Smooth muscle cell (in vitro differentiated cells): ENCODE results near the gene NABP2. TPM values are rescaled to one million over a fixed set of nuclear protein-coding genes. Genes with fewer than 3 reads are reported as not detected.

Experiments
- DNase-seq: peaks from one replicate; lab custom pipeline; 2025; ENCODE audit not compliant: unreplicated experiment; lab: John Stamatoyannopoulos, UW
- H2AFZ ChIP-seq: fragments of 200-600 bp; sonication (generic); 2 replicates; pipeline ENCODE4 v1.6.0; 2016; ENCODE audit warnings: antibody characterized with exemption, low read depth, mild to moderate bottlenecking
- H3F3A ChIP-seq: fragments of 200-600 bp; sonication (generic); 2 replicates; pipeline ENCODE4 v1.6.0; 2017; ENCODE audit warnings: antibody characterized with exemption, low read depth
- H3K27ac ChIP-seq: fragments of 200-600 bp; sonication (generic); 2 replicates; pipeline ENCODE4 v1.5.1; 2016; ENCODE audit warnings: low read depth, mild to moderate bottlenecking
- H3K27me3 ChIP-seq: fragments of 200-600 bp; sonication (generic); 2 replicates; pipeline ENCODE4 v1.6.1; 2016; ENCODE audit warnings: low read depth, mild to moderate bottlenecking
- H3K36me3 ChIP-seq: fragments of 200-600 bp; sonication (generic); 2 replicates; pipeline ENCODE4 v1.5.1; 2016; ENCODE audit warnings: low read depth
- H3K4me1 ChIP-seq: fragments of 200-600 bp; sonication (generic); 2 replicates; pipeline ENCODE4 v1.5.1; 2016; ENCODE audit warnings: low read depth
- H3K4me2 ChIP-seq: fragments of 200-600 bp; sonication (generic); 2 replicates; pipeline ENCODE4 v1.6.0; 2016; ENCODE audit warnings: mild to moderate bottlenecking
- H3K4me3 ChIP-seq: fragments of 200-600 bp; sonication (generic); 2 replicates; pipeline ENCODE4 v1.5.1; 2016; ENCODE audit warnings: mild to moderate bottlenecking
- H3K79me2 ChIP-seq: fragments of 200-600 bp; sonication (generic); 2 replicates; pipeline ENCODE4 v1.6.0; 2016; ENCODE audit warnings: low read depth, mild to moderate bottlenecking
- H3K9ac ChIP-seq: fragments of 200-600 bp; sonication (generic); 2 replicates; pipeline ENCODE4 v1.6.0; 2016; ENCODE audit warnings: low read depth
- H3K9me3 ChIP-seq: fragments of 200-600 bp; sonication (generic); replicated peaks from 2 replicates; pipeline ENCODE4 v1.5.1; 2016; ENCODE audit warnings: low read depth
- H4K20me1 ChIP-seq: fragments of 200-600 bp; sonication (generic); 2 replicates; pipeline ENCODE4 v1.6.0; 2016; ENCODE audit warnings: low read depth
- WGBS: methylation state at CpG from one replicate; pipeline ENCODE4 v1.1.7; 2016; ENCODE audit warnings: low lambda C conversion rate; 5-methylcytosine and 5-hydroxymethylcytosine counted together
- polyA plus RNA-seq: library from polyadenylated mRNA; unstranded; fragments of >200 nt; fragmentation: Nextera tagmentation; extraction: Ambion mirVana; gene quantifications from 2 replicates; pipeline ENCODE4 v1.2.1, GENCODE V29; 2016
- total RNA-seq: library from RNA; depleted of rRNA; stranded (reverse); fragments of >200 nt; gene quantifications from 2 replicates; pipeline ENCODE4 v1.2.3, GENCODE V29; 2014
- TF ChIP-seq, protein P1 (sequence below): fragments of 200-600 bp; sonication (generic); IDR thresholded peaks from 2 replicates; pipeline ENCODE4 v1.5.1; 2017; ENCODE audit warnings: borderline replicate concordance, mild to moderate bottlenecking, antibody characterized with exemption; ENCODE audit not compliant: insufficient read depth, poor library complexity, severe bottlenecking

NABP2 gene
- total and polyA plus RNA-seq, 2 experiments from 2014 or later, result 14.2 to 33.8 TPM

- H3K9ac ChIP-seq, result no peak overlapping the region
- no peak for DNase-seq
- 96% methylated on average over 14 of the region's 14 CpGs for WGBS
- TF ChIP-seq, protein P1, sequence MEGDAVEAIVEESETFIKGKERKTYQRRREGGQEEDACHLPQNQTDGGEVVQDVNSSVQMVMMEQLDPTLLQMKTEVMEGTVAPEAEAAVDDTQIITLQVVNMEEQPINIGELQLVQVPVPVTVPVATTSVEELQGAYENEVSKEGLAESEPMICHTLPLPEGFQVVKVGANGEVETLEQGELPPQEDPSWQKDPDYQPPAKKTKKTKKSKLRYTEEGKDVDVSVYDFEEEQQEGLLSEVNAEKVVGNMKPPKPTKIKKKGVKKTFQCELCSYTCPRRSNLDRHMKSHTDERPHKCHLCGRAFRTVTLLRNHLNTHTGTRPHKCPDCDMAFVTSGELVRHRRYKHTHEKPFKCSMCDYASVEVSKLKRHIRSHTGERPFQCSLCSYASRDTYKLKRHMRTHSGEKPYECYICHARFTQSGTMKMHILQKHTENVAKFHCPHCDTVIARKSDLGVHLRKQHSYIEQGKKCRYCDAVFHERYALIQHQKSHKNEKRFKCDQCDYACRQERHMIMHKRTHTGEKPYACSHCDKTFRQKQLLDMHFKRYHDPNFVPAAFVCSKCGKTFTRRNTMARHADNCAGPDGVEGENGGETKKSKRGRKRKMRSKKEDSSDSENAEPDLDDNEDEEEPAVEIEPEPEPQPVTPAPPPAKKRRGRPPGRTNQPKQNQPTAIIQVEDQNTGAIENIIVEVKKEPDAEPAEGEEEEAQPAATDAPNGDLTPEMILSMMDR, result no peak
- peaks cover 6% of the 10 kb centered on the region for H3K36me3 ChIP-seq
- H2AFZ ChIP-seq, result no peak overlapping the region
- H3F3A ChIP-seq, result no peaks in the 10 kb centered on the region
- H3K4me3 ChIP-seq, result no peak overlapping the region
- H3K4me1 ChIP-seq, result no peaks in the 10 kb centered on the region
- H3K27me3 ChIP-seq, result no peaks in the 10 kb centered on the region
- no peak overlapping the region for H3K27ac ChIP-seq
- no peak overlapping the region for H3K4me2 ChIP-seq
- H4K20me1 ChIP-seq, result peaks cover 64% of the 10 kb centered on the region
- H3K9me3 ChIP-seq, result no peaks in the 10 kb centered on the region
- no peaks in the 10 kb centered on the region for H3K79me2 ChIP-seq
Observed at GRCh38 chr12:56244494-56244893, 20.4 kb downstream of the NABP2 start.

- Histone ChIP-seq H3K9me3 (no peaks in the 10 kb centered on the region), H3K4me2 (no peak overlapping the region), H3K4me3 (no peak overlapping the region), H3K4me1 (no peaks in the 10 kb centered on the region), H3F3A (no peaks in the 10 kb centered on the region), H4K20me1 (peaks cover 43% of the 10 kb centered on the region), H3K79me2 (no peaks in the 10 kb centered on the region), H3K27me3 (no peaks in the 10 kb centered on the region), H2AFZ (no peak overlapping the region), H3K36me3 (peaks cover 13% of the 10 kb centered on the region), H3K9ac (no peak overlapping the region), H3K27ac (no peak overlapping the region)
- WGBS, result 97% methylated on average over 16 of the region's 16 CpGs
- no peak for DNase-seq
- TF ChIP-seq, protein P1, result no peak
Observed at GRCh38 chr12:56247923-56248322, 23.8 kb downstream of the NABP2 start.

GRCh38 chr12:56248711-56249110, 24.6 kb downstream of the NABP2 start:
- TF ChIP-seq, protein P1, result no peak
- no peaks in the 10 kb centered on the region for H3K4me1 ChIP-seq
- no peak overlapping the region for H3K4me3 ChIP-seq
- no peak for DNase-seq
- H3K79me2 ChIP-seq, result no peaks in the 10 kb centered on the region
- no peak overlapping the region for H3K4me2 ChIP-seq
- H3K27me3 ChIP-seq, result no peaks in the 10 kb centered on the region
- H3K36me3 ChIP-seq, result peaks cover 19% of the 10 kb centered on the region
- H3K9ac ChIP-seq, result no peak overlapping the region
- no peak overlapping the region for H3K27ac ChIP-seq
- no peaks in the 10 kb centered on the region for H3F3A ChIP-seq
- no peaks in the 10 kb centered on the region for H3K9me3 ChIP-seq
- peaks cover 44% of the 10 kb centered on the region for H4K20me1 ChIP-seq
- H2AFZ ChIP-seq, result no peak overlapping the region
- 99% methylated on average over 8 of the region's 8 CpGs for WGBS

DNA sequence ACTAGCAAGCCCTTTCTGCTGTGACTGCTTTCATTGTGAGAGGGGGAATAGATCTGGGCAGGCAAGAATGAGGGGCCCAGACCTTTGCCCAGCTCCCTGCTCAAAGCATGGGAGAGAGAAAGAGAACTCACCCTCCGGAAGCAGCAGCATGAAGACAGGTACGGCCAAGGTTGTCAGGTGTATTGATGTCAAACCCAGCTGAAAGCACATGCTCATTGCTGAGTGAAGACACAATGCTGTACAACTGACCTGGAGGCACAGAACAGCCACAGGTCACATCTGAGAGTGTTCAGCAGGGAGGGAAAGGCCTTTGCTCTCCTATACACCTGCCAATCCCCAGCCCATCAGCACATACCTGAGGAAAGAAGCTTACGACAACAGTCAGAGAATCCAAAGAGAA, 28.5 kb downstream of the NABP2 start:
- no peak for DNase-seq
- Histone ChIP-seq H3K4me1 (peaks cover 14% of the 10 kb centered on the region), H3K27me3 (no peaks in the 10 kb centered on the region), H3K9me3 (no peaks in the 10 kb centered on the region), H3K27ac (no peak overlapping the region), H4K20me1 (peaks cover 63% of the 10 kb centered on the region), H3K9ac (no peak overlapping the region), H3K79me2 (peaks cover 24% of the 10 kb centered on the region), H3F3A (peaks cover 4% of the 10 kb centered on the region), H2AFZ (no peak overlapping the region), H3K4me3 (no peak overlapping the region), H3K36me3 (peaks cover 17% of the 10 kb centered on the region), H3K4me2 (no peak overlapping the region)
- 96% methylated on average over 3 of the region's 3 CpGs for WGBS
- TF ChIP-seq, protein P1, result no peak
